Nasal cavity respiratory epithelium epithelial cell of viscerocranial mucosa (primary cell): ENCODE results near the gene RNF208. TPM values are rescaled to one million over a fixed set of nuclear protein-coding genes. Genes with fewer than 3 reads are reported as not detected.

Experiments
- total RNA-seq: library from RNA; depleted of rRNA; stranded (reverse); fragments of >200 nt; gene quantifications from 2 replicates; pipeline ENCODE4 v1.2.3, GENCODE V29; 2014

RNF208 gene, protein sequence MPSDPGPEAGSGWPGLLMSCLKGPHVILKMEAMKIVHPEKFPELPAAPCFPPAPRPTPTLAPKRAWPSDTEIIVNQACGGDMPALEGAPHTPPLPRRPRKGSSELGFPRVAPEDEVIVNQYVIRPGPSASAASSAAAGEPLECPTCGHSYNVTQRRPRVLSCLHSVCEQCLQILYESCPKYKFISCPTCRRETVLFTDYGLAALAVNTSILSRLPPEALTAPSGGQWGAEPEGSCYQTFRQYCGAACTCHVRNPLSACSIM
- 0.34 and 0.78 TPM in 2 replicates for total RNA-seq

DNA sequence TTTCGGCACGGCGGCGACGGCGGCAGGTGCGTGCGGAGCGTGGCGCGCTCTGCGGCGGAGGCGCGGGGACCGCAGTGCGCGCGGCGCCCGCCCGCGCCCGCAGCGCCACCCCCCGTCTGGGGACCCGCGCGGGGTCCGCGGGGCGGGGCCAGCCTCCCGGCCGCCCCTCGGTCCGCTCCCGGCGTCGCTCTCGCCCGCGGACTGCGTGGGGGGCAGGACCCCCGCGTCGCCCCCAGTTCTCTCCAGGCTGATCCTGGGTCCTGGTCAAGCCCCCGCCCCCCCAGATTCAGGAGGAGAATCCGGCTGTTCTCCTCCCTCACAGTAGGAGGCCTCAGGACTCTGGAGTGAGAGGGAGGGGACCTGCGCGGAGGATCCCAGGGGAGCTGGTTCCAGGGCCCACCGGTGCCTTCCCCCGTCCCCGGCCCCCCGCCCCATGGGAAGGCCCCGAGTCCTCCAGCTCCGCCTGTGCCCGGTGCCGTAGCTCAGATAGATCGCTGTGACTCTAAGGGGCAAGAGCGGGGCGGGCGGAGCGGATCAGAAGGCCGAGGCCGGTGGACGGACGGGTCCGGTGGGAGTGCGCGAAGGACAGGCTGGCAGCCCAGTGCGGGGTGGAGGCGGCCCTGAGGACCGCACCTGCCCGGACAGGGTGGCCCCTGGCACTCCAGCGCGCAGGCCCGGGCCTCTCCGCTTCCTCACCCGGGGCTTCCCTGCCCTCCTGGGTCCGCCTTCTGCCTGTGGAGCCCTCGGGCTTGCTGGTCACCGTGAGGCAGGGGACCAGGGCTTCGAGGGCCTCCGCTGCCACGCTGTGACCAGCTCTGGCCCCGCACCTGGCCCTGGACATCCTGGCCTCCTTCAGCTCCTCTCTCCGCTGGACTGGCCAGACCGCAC lies at the start of gene RNF208:
Gene RNF208 (minus strand): TSS at position 51 of the 888 bp plus-strand sequence. CDS start 1,028 bp downstream, outside the sequence.

DNA sequence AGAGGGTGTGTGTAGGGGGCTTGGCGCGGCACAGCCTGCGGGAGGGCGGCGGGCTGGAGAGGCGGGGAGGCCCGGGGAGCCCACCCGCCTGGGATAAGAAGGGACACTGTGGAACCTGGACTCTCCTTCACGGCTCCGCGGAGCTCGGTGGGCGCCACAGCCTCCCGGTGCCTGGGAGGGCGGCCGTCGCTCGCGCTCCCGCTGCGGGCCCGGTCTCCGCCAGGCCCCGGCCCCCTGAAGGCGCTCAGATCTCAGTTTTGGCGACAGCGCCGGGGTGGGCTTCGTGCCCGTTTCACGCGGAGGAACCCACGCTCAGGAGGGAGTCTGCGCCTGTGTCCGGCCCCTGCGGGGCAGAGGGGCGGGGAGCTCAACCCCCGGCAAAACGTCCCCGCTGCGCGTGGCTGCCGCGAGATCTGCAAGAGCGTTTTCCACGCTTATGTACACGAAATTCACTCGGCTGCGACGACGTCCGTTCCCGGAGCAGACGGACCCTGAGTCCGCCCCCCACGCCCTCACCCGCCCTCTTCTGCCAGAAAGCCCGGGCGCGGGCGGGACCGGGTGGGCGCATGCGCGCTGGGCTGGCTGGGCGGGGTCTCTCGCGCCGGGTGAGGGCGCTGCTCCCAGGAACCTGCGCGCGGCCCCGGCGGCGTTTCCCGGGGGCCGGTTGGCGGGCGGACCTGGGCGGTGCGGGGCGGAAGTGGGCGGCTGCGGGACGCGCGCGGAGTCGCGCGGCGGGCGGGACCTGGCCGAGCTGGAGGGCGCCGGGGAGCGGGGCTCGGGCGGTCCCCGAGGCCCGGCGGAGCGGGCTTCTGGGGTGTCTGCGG lies 32.8 kb upstream of the RNF208 start, which contains the start of gene NELFB:
Gene NELFB (plus strand): TSS at position 704 of the 824 bp plus-strand sequence.

GRCh38 chr9:137251194-137251461 lies 29.1 kb upstream of the RNF208 start, which contains the start of gene STPG3:
STPG3 (plus strand) TSS chr9:137251286; CDS start chr9:137251287, 1 bp downstream.

GRCh38 chr9:137240841-137241489 lies 18.9 kb upstream of the RNF208 start, which contains the start of gene TUBB4B:
TUBB4B (plus strand) TSS chr9:137241287; CDS start chr9:137241361, 74 bp downstream.

GRCh38 chr9:137230705-137231371 lies 8.8 kb upstream of the RNF208 start, which contains the start of gene SLC34A3:
SLC34A3 (plus strand) TSS chr9:137230901; CDS start chr9:137231703, 802 bp downstream.

GRCh38 chr9:137227054-137227852 lies 5.2 kb upstream of the RNF208 start, which contains the start of gene RNF224:
RNF224 (plus strand) TSS chr9:137227502; CDS start chr9:137228336, 834 bp downstream.

GRCh38 chr9:137224830-137225694 lies 3.0 kb upstream of the RNF208 start, which contains the start of gene CYSRT1:
CYSRT1 (plus strand) TSS chr9:137225174; CDS start chr9:137225622, 448 bp downstream.

GRCh38 chr9:137205126-137206069 lies 16.6 kb downstream of the RNF208 start, which contains the start of the genes NDOR1 and TMEM203:
NDOR1 (plus strand) TSS chr9:137205700; CDS start chr9:137205778, 78 bp downstream.
TMEM203 (minus strand) TSS chr9:137205648; CDS start chr9:137205414, 234 bp downstream.

DNA sequence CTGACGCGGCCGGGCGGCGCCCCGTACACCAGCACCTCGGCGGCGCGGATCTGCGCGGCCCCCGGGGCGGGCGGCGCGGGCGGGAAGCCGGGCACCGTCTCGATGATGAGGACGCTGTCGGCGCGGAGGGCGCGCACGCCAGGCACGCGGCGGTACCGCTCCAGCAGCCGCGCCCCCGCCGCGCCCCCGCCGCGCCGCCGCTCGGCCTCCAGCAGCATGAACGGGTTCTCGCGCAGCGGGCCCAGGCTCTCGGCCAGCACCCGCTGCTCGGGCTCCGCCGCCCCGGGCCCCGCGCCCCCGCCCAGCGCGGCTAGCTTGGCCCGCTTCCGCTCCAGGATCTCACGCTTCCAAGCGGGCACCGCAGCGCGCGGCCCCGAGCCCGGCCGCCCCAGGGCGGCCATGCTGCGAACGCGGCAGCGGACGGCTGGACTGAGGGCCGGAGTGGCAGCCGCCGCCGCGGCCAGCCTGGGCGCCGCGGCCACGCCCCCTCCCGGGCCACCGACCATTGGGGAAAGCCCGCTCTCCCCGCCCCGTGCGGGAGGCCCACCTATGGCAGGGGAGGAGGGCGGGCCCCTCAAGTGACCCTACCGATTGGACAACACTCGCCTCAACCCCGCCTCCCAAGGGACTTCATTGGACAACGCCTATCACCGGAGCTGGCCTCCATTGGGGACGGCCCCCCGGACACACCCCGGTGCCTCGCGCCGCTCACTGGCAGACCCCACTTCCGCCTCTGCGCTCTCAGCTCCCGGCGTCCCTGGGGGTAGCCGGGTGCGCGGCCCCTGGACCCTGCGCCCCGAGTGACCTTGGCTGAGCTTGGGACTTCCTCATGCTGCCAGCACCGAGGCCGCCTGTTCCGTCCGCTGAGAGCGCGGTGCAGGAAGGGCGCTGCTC lies 21.5 kb downstream of the RNF208 start, which contains the start of gene TPRN:
Gene TPRN (minus strand): TSS at position 431 of the 894 bp plus-strand sequence. CDS start 30 bp downstream, at position 401.

GRCh38 chr9:137188490-137189296 lies 33.3 kb downstream of the RNF208 start, which contains the start of the genes ANAPC2 and SSNA1:
ANAPC2 (minus strand) TSS chr9:137188560; CDS start chr9:137188532, 28 bp downstream.
SSNA1 (plus strand) TSS chr9:137188676; CDS start chr9:137188727, 51 bp downstream.

Other genes with a start within 250 kb of the RNF208 start
- not detected in 2 replicates for gene PTGDS, start 244.7 kb downstream of the RNF208 start, total RNA-seq
- not detected in 2 replicates for gene LCNL1, start 239.2 kb downstream of the RNF208 start, total RNA-seq
- 7.8 and 9.9 TPM in 2 replicates for gene PAXX, start 229.8 kb downstream of the RNF208 start, total RNA-seq
- 4.4 and 6.7 TPM in 2 replicates for gene CLIC3, start 225.7 kb downstream of the RNF208 start, total RNA-seq
- gene ABCA2, start 194.0 kb downstream of the RNF208 start, total RNA-seq, result 4.1 and 48.2 TPM in 2 replicates
- gene FUT7, start 190.2 kb downstream of the RNF208 start, total RNA-seq, result not detected in 2 replicates
- gene NPDC1, start 176.1 kb downstream of the RNF208 start, total RNA-seq, result 3.8 and 16.7 TPM in 2 replicates
- gene ENTPD2, start 168.2 kb downstream of the RNF208 start, total RNA-seq, result 1.8 and 3.1 TPM in 2 replicates
- 0.85 and 2.1 TPM in 2 replicates for gene SAPCD2, start 151.7 kb downstream of the RNF208 start, total RNA-seq
- 4.8 and 6.3 TPM in 2 replicates for gene UAP1L1, start 144.7 kb downstream of the RNF208 start, total RNA-seq
- gene MAN1B1, start 135.3 kb downstream of the RNF208 start, total RNA-seq, result 62.5 and 67.1 TPM in 2 replicates
- gene DPP7, start 107.5 kb downstream of the RNF208 start, total RNA-seq, result 62.2 and 81.7 TPM in 2 replicates
- gene GRIN1, start 83.1 kb downstream of the RNF208 start, total RNA-seq, result 0.57 and 1.0 TPM in 2 replicates
- gene LRRC26, start 52.2 kb downstream of the RNF208 start, total RNA-seq, result 2.1 TPM in 1 of 2 replicates, not detected in the other
- gene TMEM210, start 50.2 kb downstream of the RNF208 start, total RNA-seq, result not detected in 2 replicates
- 17.4 and 24.1 TPM in 2 replicates for gene ANAPC2, start 33.7 kb downstream of the RNF208 start, total RNA-seq
- 46.5 and 57.4 TPM in 2 replicates for gene SSNA1, start 33.6 kb downstream of the RNF208 start, total RNA-seq
- 3.6 and 4.8 TPM in 2 replicates for gene TPRN, start 21.5 kb downstream of the RNF208 start, total RNA-seq
- 33.0 and 38.3 TPM in 2 replicates for gene TMEM203, start 16.6 kb downstream of the RNF208 start, total RNA-seq
- gene NDOR1, start 16.5 kb downstream of the RNF208 start, total RNA-seq, result 5.8 and 7.3 TPM in 2 replicates
- 1.6 and 3.8 TPM in 2 replicates for gene CYSRT1, start 2.9 kb upstream of the RNF208 start, total RNA-seq
- under 0.01 and 0.28 TPM in 2 replicates for gene RNF224, start 5.3 kb upstream of the RNF208 start, total RNA-seq
- gene SLC34A3, start 8.7 kb upstream of the RNF208 start, total RNA-seq, result under 0.01 TPM in 1 of 2 replicates, not detected in the other
- gene TUBB4B, start 19.0 kb upstream of the RNF208 start, total RNA-seq, result 97.1 and 124 TPM in 2 replicates
- not detected in 2 replicates for gene STPG3, start 29.0 kb upstream of the RNF208 start, total RNA-seq
- 54.0 and 66.1 TPM in 2 replicates for gene NELFB, start 33.1 kb upstream of the RNF208 start, total RNA-seq
- gene TOR4A, start 55.5 kb upstream of the RNF208 start, total RNA-seq, result 14.7 and 34.9 TPM in 2 replicates
- 6.2 and 23.3 TPM in 2 replicates for gene NRARP, start 80.0 kb upstream of the RNF208 start, total RNA-seq
- gene EXD3, start 200.9 kb upstream of the RNF208 start, total RNA-seq, result 6.5 and 10.6 TPM in 2 replicates
- gene NOXA1, start 201.2 kb upstream of the RNF208 start, total RNA-seq, result 0.68 and 3.3 TPM in 2 replicates
- gene ENTPD8, start 219.1 kb upstream of the RNF208 start, total RNA-seq, result 0.36 TPM in 1 of 2 replicates, not detected in the other
- 18.8 and 30.0 TPM in 2 replicates for gene NSMF, start 237.1 kb upstream of the RNF208 start, total RNA-seq